ENCODE data around the gene ASIP.

DNA sequence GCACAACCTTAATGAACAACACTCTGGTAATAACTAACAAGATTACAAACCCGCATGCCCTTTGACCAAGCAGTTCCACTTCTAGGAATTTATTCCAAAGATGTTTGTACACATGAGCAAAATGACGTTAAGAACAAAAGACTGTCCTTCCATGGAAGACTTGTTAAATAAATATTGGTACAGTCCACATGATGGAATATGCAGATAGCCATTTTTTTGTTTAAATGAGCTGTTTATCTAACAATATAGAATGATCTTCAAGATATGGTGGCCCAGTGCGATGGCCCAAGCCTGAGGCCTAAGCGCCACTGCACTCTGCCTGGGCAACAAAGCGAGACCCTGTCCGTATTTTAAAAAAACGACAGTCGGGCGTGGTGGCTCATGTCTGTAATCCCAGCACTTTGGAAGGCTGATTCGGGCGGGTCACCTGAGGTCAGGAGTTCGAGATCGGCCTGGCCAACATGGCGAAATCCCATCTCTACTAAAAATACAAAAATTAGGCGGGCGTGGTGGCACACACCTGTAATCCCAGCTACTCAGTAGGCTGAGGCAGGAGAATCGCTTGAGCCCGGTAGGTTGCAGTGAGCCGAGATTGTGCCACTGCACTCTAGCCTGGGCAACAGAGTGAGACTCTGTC, 69.4 kb downstream of the ASIP start:
- TF ChIP-seq, protein P1, sequence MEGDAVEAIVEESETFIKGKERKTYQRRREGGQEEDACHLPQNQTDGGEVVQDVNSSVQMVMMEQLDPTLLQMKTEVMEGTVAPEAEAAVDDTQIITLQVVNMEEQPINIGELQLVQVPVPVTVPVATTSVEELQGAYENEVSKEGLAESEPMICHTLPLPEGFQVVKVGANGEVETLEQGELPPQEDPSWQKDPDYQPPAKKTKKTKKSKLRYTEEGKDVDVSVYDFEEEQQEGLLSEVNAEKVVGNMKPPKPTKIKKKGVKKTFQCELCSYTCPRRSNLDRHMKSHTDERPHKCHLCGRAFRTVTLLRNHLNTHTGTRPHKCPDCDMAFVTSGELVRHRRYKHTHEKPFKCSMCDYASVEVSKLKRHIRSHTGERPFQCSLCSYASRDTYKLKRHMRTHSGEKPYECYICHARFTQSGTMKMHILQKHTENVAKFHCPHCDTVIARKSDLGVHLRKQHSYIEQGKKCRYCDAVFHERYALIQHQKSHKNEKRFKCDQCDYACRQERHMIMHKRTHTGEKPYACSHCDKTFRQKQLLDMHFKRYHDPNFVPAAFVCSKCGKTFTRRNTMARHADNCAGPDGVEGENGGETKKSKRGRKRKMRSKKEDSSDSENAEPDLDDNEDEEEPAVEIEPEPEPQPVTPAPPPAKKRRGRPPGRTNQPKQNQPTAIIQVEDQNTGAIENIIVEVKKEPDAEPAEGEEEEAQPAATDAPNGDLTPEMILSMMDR (IDR thresholded peaks at IDR 0.05 in 4 of 5, conservative IDR thresholded peaks at IDR 0.05 in 1 of 5) = no peak
- no peak for TF ChIP-seq POLR2A (IDR thresholded peaks at IDR 0.05)

All from gastrocnemius medialis (tissue), 4 donors.